HG02943 (cell line): ENCODE data around the gene SRRM5.

Experiments used
- ATAC-seq: cut with Tn5 transposase; IDR thresholded peaks from one replicate; pipeline ENCODE4 v1.9.1; 2021; ENCODE audit warnings: mild to moderate bottlenecking, low read depth, moderate library complexity; ENCODE audit not compliant: unreplicated experiment

Gene SRRM5

DNA sequence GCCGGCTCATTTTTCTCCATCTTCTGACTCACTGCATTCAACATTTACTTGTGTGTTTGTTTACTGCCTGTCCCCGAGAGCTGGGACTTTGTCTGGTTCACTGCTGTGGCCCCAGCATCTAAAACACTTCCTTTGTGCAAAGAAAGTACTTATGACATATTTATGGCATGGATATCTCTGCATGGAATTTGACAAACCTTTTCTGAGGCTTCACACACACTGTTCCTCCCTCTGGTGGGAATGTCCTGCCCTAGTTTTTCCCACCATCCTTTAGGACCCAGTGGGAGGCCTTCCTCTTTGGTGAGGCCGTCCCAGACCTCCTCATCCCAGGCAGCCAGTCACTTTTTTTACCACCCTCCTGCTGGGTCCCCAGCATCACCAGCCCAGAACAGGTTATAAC, 1.4 kb upstream of the SRRM5 start:
- ATAC-seq = no peak

DNA sequence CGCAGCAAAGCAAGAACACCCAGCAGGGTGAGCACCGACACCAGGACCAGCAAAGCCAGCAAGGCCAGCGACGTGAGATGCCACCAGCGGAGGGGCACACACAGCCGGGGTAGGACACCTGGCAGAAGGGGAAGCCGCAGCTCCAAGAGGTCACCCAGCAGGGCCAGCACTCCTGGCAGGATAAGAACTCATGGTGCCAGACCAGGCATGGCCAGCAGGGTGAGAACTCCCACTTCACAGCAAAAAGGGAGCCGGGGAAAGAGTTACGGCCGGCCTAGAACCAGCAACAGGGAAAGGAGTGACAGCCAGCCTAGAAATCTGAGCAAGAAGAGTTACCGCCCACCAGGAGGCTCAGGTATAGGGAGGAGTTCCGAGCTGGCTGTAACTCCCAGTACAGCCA, 486 bp downstream of the SRRM5 start:
- no peak for ATAC-seq

DNA sequence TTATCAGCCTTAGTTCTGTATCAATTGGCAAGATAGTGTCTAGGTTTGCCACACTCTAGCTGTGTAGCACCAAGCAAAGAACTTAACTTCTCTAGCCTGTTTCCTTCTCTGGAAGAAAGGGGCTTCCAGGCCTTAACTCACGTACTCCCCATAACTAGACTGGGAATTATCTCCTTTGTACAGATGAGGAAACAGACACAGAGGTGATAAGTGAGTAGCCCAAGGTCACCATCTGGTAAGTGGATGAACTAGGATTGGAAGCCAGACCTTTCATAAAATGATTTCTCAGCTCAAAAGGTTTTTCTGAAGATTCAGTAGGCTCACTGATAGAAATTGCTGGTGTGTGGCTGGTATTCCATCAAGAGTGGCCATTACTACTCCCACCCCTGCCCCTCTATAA, 4.4 kb downstream of the SRRM5 start:
- no peak for ATAC-seq

GRCh38 chr19:43616954-43617353, 5.1 kb downstream of the SRRM5 start:
- no peak for ATAC-seq

DNA sequence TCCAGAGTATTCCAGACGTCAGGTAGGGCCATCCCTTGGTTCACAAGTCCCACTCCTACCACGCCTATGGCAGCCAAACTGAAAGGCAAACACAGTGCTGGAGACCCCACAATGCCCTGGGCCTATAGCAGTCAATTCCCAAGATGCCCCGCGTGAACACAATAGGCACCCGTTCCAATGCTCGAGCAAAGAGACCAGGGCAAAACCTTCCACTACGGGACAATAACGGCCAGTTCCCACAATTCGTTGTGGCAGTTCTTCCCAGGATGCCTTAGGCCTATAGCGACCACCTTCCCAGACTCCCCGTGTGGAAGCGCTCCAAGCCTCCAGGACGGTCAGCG, 7.0 kb downstream of the SRRM5 start:
- ATAC-seq = peak; percentile 22

- peak; percentile 70 for ATAC-seq
Measured at GRCh38 chr19:43619262-43620060, 7.6 kb downstream of the SRRM5 start, which contains the start of gene ZNF428. Gene ZNF428 (minus strand): TSS chr19:43619629. CDS start chr19:43614304, 5,325 bp downstream.

- ATAC-seq = peak; percentile 5
Measured at GRCh38 chr19:43620061-43621001, 8.4 kb downstream of the SRRM5 start.

DNA sequence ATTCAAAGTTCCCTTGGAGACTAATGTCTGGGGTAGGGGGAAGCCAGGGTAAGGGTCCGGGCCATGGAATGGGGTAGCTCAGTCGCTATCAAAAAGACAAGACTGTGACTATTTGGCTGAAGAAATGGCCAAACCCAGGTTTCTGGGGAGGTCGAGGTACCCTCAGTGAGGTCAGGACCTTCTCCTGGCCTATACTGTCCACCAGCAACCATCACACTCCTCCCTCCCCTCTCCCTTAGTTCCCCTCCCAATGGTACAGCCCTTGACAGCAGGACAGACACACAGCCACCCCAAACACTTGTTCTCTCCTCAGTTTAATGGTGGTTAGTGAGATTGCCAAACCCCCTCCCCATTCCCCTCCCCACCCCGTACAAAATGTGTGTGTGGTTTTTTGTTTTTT, 10.2 kb downstream of the SRRM5 start:
- ATAC-seq = no peak

GRCh38 chr19:43622956-43623355, 11.1 kb downstream of the SRRM5 start:
- ATAC-seq = no peak

DNA sequence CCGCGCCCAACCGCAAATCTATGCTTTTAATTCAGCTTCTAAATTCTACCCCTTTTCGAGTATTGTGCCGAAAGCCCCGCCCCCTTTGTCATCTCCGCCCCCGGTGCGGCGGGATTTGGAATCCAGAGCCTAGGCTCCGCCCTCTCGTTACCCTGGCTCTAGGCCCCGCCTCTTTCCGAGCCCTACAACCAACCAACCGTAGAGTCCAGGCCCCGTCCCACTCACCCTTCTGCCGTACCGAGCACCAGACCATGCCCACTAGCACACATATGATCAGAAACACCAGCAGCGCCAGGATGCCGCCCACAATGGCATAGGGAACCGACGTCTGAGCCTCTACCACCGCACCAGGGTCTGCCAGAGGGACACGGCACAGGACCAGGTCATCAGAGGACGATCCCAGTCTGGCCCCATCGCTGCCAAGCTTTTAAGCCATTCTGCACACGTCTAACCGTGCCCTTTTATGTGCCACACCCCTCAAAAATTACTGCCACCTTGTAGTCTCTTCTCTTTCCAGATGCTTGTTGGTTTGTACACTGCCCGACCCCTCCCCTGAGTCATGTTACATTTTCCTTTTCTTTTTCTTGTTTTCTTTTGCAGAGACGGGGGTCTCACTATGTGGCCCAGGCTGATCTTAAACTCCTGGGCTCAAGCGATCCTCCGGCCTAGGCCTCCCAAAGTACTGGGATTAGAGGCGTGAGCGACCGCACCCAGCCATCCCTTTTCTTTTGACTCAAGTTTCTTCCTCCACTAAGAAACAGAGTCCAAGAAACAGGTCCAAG, 12.2 kb downstream of the SRRM5 start:
- ATAC-seq = no peak

DNA sequence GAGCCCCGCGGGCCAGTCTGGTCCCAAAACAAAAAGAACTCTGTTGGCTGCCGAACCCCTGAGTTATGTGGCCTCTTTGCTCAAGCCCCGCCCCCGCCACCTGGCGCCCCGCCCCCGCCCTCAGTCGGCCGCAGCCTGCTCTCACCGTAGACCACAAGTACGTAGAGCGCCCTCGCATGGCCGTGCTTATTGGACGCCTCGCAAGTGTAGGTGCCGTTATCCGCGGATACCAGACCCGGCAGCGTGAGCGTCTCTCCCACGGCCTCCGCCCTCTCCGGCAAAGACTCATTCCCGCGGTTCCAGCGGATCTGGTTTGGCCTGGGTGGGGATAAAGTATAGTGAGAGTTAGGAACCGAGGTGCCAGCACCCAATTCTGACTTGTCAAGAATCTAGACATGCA, 13.0 kb downstream of the SRRM5 start:
- no peak for ATAC-seq

GRCh38 chr19:43625918-43626579, 14.2 kb downstream of the SRRM5 start:
- no peak for ATAC-seq

DNA sequence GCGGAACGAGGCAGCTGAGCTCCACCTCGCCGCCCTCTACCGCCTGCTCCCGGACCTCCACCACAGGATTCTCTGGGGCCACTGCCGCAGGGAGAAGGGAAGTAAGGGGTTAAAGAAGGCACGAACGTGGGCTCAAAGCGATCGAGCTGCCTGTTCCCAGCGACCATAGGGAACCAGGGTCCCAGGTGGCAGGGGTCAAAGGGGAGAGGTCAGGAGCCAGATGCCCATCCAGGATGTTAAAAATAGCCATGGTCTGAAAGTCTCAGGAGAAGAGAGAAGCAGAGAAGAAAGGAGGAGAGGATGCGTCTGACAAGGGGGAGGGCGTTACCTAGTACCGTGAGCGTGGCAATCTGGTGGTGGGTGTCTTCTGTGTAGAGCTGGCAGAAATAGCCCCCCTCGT, 14.9 kb downstream of the SRRM5 start:
- ATAC-seq = no peak

- ATAC-seq = no peak
Measured at GRCh38 chr19:43628646-43629326, 16.9 kb downstream of the SRRM5 start.

- ATAC-seq = no peak
Measured at GRCh38 chr19:43631491-43631890, 19.6 kb downstream of the SRRM5 start.

GRCh38 chr19:43633520-43633919, 21.6 kb downstream of the SRRM5 start:
- no peak for ATAC-seq

- no peak for ATAC-seq
Measured at GRCh38 chr19:43634068-43634467, 22.2 kb downstream of the SRRM5 start.

GRCh38 chr19:43634506-43634871, 22.6 kb downstream of the SRRM5 start:
- ATAC-seq = no peak

GRCh38 chr19:43634872-43635560, 23.1 kb downstream of the SRRM5 start:
- ATAC-seq = no peak
